Body of pancreas (tissue), 4 donors: ENCODE measurements around the gene TOM1L2.

Source experiments
- POLR2A ChIP-seq, 3 donors: fragments of 450-650 bp; IDR thresholded peaks; one replicate each; pipeline ENCODE4 v1.6.1; 2016; ENCODE audit warnings: antibody characterized with exemption in 3 of 3, mild to moderate bottlenecking in 2 of 3
- TF ChIP-seq, protein P1 (sequence below), 7 experiments: fragments of 450-650 bp in 4 of 7; fragments of 200-600 bp in 3 of 7; sonication (generic) in 3 of 7; IDR thresholded peaks; one replicate each; pipeline ENCODE4 v1.5.1; 2016 to 2019; ENCODE audit warnings: antibody characterized with exemption in 7 of 7

DNA sequence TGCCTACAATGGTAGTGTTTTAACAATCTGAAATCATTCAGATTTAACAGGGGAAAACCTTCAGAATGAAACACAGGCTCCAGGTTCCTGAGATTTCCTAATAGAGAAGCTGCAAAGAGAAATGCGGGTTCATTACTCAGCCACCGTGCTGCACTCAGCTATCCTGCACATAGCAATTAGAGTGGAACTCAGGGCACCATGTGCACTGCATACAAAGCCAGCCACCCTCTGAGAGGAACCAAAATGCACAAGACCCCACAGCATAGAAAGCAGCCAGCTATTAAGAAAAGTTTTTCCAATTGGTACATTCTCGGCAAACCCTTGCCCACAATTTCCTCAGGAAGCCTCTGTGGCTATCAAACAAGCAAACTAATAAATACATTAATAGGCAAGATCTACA lies 37.4 kb downstream of the TOM1L2 start:
- TF ChIP-seq POLR2A (IDR thresholded peaks at IDR 0.05) = no peak
- TF ChIP-seq, protein P1, sequence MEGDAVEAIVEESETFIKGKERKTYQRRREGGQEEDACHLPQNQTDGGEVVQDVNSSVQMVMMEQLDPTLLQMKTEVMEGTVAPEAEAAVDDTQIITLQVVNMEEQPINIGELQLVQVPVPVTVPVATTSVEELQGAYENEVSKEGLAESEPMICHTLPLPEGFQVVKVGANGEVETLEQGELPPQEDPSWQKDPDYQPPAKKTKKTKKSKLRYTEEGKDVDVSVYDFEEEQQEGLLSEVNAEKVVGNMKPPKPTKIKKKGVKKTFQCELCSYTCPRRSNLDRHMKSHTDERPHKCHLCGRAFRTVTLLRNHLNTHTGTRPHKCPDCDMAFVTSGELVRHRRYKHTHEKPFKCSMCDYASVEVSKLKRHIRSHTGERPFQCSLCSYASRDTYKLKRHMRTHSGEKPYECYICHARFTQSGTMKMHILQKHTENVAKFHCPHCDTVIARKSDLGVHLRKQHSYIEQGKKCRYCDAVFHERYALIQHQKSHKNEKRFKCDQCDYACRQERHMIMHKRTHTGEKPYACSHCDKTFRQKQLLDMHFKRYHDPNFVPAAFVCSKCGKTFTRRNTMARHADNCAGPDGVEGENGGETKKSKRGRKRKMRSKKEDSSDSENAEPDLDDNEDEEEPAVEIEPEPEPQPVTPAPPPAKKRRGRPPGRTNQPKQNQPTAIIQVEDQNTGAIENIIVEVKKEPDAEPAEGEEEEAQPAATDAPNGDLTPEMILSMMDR (IDR thresholded peaks at IDR 0.05) = no peak
